ENCODE measurements around the gene PLXND1.
"Not testable (repeated sequence)": the region's sequence is repeated elsewhere in the genome, so short reads cannot be mapped to it uniquely, and the experiment has no call there.

Gene PLXND1

DNA sequence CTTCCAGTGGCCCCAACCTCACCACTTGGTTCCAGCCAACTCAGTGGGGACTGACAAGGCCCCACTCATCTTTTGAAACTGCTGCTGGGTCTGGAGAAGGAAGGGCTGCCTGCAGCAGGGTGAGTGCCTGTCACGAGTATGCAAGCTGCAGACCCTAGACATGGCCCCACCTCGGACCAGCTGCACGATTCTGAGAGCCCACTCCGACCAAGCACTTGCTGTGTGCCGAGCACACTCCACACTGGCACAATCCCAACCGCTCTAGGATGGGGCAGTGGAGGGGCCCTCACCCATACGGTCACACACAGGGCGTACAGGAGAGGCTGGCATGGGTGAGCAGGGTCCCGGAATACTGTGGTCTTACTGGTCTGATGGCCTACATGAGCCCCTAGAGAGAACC lies 8.0 kb upstream of the PLXND1 start:
- no peak for DNase-seq

DNA sequence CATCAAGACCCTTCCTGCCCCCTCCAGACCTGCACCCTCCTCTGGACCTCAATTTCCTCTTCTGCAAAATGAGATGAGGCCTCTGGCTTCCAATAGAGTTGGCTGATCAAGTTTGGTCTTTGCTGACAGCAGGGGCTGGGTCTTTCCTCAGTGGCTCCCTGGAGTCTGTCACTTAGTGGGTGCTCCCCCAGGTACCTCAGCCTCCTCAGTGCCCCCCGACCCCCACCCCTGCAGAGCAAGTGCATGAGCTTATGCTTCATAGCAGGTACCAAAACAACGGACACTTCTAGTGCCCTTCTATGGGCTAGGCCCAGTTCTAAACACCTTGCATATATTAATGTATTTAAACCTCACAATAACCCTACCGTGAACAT lies 6.9 kb upstream of the PLXND1 start:
- DNase-seq = no peak

DNA sequence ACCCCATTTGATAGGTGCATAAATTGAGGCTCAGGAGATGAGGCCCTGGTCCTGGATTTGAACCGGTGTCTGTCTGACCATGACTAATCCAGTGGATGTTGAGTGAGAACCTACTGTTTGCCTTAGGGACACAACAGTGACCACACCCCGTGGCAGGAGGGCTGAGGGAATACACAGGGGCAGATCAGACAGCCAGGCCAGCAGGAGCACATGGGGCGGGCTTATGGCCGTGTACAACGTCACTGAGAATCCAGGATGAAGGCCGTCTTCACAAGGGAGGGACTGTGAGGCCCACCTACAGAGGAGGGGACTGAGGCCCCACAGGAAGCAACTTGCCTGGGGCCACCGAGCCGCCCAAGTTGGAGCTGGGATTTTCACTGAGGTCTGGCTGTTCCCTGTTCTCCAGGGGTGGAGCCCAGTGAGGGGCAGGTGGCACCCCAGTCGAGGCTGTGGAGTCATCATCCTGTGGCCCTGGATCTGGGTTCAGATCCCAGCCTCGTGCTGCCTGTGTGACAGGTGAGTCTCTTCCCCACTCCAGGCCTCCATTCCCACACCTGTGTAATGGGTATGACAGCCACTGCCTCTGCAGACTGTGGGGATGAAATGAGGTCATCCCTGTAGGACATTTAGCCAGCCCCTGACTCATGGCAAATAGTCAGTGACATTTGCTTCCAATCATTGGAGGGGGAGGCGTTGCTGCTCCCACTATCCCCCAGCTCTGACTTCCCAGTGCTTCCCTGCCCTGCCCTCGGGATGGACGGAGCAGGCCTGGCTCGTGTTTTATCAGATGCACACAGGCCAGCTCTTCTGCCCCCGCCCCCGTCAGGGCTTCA lies 6.3 kb upstream of the PLXND1 start:
- DNase-seq = peak; percentile 26

DNA sequence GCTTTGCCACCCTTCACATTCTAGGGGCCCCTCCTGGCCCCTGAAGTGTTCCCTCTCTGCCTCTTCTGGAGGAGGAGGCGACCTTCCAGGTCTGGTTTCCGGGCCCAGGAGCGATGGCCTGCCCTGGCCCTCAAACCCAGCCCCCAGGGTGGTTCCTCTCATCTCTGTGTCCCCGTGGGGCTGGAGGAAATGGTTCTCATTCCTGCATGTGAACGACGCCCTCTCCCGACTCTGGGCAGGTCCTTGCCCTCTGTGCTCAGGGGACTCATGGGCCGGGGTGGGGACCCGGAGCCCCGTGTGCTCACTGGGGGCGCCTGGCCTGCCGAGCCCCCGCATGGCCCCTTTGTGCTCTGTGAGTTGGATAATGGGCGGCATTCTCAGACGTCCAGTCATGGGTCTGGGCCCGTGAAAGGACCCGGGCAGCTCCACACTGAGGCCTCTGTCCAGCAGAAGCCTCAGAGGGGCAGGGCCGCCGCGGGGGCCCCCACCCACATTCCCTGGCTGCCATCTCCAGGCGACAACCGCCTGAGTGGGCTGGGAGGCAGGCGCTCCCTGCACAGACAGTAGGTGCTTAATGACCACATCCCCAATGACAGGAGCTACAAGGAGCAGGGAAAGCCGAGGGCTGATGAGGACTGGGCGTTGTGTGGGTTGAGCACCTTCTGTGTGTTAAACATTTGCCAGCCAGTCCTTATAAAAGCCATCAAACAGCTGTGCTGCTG lies 5.5 kb upstream of the PLXND1 start:
- peak; percentile 54 for DNase-seq

DNA sequence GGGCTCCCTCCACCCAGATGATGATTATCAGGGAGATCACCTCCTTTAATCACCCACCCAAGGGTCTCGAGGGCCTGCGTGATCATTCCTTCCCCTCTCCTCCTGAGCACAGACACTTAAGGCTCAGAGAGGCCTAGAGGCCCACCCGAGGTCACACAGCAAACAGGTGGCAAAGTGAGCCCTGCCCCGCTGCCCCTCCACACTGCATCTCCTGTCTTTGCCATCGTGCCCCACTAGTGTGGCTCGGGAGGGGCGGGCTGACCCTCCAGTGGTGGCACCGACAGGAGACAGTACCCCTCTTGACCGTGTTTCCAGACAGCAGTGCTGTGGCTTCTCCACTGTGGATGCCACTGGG lies 4.9 kb upstream of the PLXND1 start:
- no peak for DNase-seq

DNA sequence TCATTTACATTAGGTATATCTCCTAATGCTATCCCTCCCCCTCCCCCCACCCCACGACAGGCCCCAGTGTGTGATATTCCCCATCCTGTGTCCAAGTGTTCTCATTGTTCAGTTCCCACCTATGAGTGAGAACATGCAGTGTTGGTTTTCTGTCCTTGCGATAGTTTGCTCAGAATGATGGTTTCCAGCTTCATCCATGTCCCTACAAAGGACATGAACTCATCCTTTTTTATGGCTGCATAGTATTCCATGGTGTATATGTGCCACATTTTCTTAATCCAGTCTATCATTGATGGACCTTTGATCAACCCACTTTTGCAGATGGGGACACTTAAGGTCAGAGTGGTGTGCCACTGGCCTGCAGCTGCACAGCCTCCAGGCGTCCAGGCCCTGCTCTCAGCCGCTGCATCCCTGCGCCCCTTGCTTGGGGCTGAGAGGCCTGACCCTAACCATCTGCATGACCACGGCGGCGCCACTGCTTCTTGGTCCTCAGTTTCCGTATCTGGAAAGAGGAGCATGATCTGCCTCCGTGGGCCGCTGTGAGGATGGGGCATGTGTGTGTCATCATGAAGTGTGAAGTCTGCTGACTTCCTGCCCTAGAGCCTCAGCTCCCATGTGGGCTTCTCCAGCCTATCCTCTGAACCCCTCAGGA lies 4.4 kb upstream of the PLXND1 start:
- DNase-seq = not testable (repeated sequence)

DNA sequence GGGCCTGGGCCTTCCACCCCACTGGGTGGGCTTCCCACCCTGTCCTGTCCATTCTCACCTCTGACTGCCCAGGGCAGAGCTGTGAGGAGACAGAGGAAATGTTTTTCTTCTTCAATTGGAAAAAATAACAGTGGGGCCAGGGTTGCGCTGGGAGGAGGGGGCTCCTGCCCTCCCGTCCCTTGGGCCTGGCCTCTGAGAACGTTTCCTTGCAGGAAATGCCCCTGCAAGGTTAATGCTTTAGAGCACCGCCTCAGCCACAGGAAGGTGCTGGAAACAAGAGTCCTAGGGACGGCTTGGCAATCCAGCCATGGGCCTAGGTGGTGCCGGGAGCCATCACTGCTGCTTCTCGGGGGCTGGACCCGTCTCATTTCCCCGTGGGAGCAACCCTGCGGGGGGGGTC lies 3.8 kb upstream of the PLXND1 start:
- DNase-seq = no peak

DNA sequence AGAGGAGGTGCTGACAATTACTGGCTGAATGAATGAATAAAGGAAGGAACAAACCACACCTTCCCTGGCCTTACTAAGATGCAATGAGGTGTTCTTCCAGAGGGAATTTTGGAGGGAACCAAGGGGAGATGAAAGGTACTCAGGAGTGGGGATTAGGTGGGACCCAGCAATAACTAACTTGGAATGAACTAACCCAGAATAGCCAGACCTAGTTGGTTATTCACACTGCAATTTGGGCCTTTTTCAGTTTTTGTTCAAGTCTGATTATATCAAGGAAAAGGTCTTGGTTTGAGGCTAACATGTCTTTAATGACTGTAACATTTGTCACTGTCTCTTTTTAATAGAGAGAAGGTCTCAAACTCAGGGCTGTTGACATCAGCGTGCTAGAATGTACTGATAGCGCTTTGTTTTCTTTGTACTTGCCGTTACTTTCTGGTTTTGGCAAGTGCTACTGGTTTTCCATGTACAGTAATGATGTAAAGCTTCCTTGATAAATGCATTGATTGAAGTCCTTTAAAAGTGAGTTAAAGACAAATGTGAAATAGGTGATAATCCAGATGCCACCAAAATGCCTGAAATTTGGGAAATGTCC lies 3.2 kb upstream of the PLXND1 start:
- peak; percentile 29 for DNase-seq

DNA sequence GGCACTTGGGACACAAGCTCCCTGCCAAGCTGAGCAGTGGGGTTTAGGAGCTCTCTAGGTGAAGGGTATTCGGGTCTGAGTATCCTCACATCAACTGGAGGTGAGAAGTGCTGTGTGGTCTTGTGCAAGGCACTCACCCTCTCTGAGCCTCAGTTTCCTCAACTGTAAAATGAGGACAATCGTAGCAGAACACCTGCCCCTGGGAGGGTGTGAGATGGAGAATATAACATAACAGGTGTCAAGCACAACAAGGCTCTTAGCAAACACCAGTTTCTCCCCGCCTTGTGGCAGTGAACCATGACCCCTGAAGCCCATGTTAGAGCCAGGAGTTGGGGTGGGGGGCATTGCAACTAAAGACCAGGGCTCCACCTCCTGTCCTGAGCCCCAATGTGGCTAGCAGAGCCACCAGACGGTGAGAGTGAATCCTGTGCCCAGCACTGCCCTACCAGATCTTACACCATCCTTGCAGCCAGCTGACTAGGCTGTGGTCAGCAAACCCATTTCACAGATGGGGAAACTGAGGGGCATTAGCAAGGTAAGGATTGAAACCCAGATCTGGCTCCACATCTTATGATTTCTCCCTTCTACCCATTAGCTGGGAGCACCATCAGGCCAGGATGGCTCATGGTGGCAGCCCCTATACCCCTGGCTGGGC lies 2.6 kb upstream of the PLXND1 start:
- DNase-seq = no peak

DNA sequence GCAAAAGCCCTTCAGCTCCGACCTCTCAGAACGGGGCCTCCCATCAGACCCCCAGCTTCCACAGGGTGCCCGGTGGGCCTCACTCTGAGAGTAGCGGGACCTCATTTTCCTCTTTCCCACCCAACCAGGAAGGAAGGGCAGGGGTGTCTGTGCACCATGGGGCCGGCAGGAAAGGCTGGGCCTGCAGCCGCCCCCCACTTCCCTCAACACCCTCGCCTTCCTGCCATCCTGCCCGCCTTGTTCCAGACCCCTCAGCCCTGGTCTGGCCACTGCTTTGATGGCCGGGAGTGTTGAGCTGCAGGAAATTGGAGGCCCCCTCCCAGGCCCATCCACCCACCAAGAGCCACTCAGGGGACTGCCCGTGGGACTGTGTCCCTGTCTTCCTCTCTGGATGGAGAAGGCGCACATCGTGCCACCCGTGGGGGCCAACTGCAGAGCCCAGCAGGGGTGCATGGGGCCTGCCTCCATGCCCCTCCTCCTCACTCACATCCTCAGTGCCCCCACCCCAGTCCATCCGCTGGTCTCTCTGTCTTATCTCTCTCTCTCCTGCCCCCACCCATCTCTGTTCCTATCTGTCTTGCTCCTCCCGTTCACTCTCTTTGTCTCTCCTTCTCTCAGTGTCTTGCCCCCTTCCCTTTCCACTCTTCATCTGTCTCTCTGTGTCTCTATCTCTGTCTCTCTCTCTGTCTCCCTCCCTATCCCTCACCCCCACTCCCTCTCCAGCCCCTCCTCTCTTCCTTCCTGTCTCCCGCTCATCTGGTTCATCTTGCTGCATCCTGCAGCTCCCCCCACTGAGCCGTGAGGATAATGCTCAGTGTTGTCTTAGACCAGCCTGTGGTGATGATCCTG lies 1.8 kb upstream of the PLXND1 start:
- peak; percentile 73 for DNase-seq

DNA sequence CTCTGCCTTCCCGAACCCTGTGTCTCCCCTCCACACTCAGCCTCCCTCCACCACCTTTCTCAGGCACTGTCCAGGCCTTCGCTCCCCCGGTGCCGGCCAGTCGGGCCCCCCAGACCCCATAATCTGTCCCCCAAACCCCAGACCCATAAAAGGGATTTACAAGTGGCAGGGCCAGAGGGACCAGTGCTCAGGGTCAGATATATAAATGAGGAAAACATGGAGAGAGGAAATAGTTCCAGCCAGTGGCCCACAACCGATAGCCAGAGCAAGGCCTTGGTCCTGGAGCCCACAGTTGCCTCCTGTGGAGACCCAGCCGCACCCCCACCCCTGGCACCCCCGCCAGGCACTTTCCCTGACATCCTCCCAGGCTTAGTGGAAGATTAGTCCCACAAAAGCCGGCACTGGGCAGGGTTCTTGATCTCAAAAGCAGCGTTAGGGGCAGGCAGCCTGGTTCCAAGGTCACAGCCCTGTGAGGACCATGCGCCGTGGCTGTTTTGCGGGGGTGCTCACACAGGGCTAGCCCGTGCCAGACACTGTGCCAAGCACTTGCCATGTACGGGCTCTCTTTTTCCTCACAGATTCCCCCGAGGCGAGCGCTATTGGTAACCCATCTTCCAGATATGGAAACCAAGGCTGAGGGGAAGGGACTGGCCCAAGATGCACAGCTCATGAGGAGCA lies 1.1 kb upstream of the PLXND1 start:
- DNase-seq = no peak

DNA sequence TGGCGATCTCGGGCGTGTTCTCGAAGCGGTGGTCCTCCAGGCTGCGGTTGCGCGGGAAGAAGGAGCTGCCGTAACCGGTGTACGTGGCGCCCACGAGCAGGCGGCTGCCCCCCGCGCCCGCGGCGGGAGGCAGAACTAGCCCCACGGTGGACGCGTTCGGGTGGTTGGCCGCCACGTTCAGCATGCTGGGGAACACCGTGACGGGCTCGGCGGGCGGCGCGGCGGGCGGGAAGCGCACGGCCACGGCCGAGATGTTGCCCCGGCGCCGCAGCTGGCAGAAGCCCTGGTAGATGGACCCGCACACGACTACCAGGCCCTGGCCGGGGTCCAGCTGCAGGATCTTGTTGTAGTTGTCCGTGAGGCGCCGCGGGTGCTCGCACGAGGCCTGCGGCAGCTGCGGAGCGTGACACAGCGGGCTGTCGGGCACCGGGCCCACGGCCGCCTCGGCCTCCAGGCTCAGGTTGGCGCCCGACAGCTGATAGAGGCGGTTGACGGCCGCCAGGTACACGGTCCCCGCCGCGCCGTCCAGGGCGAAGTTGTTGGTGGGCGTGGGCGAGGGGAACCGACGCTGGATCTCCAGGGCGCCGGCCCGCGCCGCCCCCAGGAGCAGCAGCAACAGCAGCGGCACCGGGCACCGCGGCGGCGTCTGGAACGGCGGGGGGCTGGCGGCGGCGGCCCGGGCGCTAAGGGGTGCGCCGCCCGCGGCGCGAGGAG lies 397 bp downstream of the PLXND1 start:
- DNase-seq = peak; percentile 33

DNA sequence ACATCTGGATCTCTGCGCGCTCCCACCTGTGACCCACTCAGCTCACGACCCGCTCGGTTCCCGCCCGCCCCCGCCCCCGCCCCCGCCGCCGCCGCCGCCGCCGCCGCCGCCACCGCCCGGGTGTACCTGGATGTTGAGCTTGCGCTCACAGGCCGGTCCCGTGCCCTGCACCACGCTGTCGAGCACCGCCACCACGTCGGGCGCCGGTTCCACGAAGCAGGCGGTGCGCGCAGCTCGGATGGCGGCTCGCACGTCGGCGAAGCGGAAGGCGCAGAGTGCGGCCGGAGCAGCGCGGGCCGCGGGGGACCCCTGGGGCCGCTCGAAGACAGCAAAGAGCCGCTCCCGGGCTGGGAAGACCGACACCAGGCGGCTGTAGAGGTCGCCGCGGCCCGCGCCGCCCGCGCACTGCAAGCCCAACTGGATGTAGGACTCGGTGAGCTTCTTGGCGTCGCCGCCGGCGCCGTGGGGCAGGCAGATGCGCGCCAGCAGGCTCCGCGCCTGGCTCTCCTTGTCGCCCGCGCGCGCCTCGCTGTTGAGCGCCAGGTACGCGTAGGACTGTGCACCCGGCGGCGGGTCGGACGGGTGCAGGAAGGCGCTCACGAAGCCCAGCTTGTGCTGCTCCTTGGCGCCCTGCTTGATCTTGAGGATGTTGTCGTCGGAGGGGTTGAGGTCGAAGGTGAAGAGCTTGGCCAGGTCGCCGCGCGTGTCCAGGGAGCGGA lies 1.1 kb downstream of the PLXND1 start:
- peak; percentile 51 for DNase-seq

DNA sequence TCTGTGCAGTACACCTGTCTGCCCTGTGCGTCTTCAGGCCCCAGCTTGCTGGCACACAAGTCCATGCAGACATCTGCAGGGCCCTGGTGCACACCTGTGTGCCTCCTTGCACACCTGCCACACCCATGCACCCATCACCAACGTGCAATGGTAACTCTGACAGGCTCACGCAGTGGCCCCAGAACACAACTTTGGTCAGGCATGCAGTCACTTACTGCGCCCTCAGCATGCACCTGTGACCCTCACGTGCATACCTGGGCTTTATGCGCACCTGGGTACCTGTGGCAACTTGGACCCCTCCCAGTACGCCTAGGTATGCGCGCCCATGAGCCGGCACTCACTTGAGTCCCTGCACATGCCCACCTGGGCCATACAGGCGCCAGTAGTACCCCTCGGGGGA lies 1.7 kb downstream of the PLXND1 start:
- no peak for DNase-seq

DNA sequence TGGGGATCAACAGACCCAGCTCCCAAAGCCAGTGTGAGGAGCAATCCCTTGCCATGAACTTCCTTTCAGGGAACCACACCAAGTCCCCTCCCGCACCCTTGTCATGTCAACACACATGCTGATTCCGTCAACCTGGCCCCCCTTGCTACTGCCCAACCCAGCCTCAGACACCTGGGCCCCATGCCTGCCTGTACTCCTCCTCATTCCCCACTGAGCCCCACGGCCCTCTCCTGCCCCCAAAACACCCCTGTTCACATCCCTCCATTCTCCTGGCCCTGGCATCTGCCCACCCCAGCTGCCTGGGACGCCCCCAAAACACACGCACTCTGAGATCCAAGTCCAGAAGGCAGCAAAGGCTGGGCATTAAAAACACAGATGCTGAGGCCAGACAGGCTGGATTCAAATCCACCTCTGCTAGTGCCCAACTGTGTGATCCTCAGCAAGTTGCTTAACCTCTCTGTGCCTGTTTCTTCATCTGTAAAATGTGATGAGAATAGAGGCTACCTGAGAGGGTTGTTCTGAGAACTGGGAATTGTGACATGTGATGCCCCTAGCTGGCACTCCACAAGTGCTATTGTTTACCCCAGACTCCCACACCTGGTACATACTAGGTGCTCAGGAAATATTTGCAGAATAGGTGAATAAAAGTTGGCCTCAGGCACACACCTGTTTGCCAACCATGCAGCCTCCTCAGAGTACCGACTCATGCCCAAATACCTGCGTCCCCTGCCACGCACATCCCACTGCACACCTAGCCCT lies 2.3 kb downstream of the PLXND1 start:
- DNase-seq = no peak

DNA sequence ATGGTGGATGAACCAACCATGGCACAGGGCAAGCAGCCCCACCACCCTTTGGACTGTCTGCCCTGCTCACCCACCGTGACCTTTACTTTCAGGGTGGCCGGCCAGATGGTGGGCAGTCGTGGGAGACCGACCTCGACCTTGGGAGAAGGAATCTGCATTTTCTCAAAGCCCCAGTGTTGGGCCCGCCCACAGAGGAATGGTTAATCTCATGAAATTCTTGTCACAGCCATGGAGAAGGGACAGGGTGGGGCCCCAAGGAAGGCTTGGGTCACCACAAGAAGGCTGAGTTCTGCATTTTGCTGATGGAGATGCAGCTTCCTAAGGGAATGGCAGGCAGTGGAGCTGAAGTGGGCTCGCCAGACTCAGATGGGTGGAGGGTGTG lies 2.9 kb downstream of the PLXND1 start:
- DNase-seq = no peak

DNA sequence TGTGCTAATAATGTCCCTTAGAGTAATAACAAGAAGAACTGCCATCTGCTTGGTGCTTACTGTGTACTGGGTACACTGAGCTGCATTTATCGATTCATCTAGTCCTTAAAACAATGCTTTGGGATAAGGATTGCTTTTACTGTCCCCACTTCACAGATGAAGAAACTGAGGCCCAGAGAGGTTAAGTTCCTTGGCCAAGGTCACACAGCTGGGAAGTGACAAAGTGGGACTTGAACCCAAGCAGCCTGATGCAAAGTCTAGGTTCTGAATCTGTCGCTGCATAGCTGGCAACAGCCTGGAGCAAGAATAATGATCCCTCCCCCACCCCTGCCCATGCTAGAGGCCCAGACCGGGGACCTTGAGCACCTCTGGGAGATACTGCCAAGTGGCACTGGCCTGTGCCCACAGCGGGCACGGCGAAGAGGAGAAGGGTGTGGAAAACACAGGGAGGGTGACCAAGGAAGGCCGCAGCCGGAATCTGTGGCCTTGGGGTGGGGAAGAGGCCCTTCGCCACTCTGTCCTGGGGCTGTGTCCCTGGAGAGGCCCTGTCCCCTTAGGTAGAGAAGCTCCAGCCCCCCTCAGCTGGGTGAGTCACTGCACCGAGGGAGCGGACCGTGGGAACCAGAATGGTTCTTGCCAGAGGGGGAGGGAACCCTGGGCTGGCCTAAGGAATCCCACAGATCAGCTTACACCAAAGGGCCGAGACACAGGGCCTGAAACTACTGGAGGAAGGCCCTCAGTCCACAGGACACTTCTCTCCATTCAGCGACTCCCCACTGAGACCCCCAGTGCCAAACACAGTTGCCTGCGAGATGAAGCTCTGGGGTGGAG lies 3.5 kb downstream of the PLXND1 start:
- peak; percentile 82 for DNase-seq

DNA sequence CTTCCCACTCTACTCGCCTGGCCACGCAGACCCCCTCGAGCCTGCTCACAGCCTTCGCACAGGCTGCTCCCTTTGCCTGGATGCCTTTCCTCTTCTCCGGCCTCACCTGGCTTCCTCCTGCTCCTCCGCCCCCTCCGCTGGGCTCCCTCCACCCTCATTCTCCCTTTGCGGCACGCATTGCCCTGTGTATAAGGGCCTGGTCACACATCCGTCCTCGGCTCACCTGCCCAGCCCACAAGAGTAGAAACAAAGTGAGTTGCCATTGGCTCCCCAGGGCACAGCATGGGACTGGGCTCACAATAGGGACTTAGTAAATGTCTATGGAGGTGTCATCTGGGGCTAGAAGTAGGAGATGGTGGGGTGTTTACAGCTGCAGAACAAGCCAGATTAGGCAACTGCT lies 4.2 kb downstream of the PLXND1 start:
- no peak for DNase-seq
